GM19397 (cell line): ENCODE measurements around the gene LMBR1.
"Not testable (repeated sequence)": the region's sequence is repeated elsewhere in the genome, so short reads cannot be mapped to it uniquely, and the experiment has no call there.

ENCODE experiments used
- ATAC-seq: cut with Tn5 transposase; IDR thresholded peaks from one replicate; pipeline ENCODE4 v1.9.1; 2021; ENCODE audit warnings: mild to moderate bottlenecking, moderate library complexity; ENCODE audit not compliant: unreplicated experiment

The LMBR1 gene

GRCh38 chr7:156848979-156849378 is 44.0 kb downstream of the LMBR1 start:
- no peak for ATAC-seq

DNA sequence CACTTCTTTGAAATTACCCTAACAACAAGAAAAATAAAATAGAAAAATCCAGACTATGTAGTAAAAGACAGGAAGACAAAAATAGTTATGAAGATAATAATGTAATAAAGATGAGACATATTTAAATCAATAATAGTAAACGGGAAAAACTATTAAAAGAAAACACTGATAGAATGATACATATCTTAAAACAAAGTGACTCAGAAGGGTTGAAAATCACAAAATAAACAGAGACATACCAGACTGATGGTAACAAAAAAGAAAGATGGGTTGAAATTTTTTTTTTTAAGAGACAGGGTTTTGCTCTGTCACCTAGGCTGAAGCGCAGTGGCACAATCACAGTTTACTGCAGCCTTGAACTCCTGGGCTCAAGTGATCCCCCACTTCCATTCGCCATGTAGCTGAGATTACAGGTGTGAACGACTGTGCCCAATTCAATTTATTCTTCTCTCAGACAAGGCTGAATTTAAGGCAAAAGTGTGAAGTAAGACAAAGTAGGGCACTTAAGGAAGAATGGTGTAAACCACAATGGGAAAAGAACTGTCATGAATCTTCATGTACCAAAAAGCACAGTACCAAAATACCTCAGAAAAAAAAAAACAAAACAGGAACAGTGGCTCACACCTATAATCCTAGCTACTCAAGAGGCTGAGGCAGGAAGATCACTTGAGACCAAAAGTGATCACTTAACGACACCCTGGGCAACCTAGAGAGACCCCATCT is 47.4 kb downstream of the LMBR1 start:
- ATAC-seq = no peak

DNA sequence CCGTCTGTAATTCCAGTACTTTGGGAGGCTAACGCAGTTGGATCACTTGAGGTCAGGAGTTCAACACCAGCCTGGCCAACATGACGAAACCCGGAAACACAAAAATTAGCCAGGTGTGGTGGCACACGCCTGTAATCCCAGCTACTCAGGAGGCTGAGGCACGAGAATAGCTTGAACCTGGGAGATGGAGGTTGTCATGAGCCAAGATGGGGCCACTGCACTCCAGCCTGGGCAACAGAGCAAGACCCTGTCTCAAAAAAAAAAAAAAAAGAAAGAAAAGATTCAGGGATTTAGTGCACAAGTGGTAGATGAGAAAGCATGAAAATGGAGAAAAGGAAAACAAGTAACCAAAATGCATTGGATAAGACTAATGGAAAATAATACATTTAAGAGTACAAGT is 49.4 kb downstream of the LMBR1 start:
- not testable (repeated sequence) for ATAC-seq

DNA sequence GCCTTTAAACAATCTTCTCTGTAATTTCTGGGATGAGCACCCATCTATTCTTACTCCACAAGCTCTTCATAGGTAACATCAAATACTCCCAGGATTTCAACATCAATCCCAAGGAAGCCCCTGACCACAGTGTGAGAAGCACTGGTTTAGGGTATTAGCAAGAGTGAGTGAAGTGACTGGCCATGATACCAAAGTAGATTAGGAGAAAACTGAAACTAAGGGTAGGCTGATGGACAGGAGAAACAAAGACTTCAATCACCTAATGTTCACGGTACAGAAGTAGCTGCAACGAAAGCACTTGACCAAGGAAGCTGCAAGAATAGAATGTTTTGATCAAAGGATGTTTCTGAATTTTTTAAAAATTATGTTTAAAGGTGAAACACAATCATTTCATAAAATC is 49.8 kb downstream of the LMBR1 start:
- no peak for ATAC-seq

GRCh38 chr7:156842740-156843140 is 50.2 kb downstream of the LMBR1 start:
- no peak for ATAC-seq

- no peak for ATAC-seq
Observed at GRCh38 chr7:156842317-156842716, 50.7 kb downstream of the LMBR1 start.

GRCh38 chr7:156841497-156841896 is 51.5 kb downstream of the LMBR1 start:
- ATAC-seq = no peak

GRCh38 chr7:156840134-156840533 is 52.8 kb downstream of the LMBR1 start:
- no peak for ATAC-seq

DNA sequence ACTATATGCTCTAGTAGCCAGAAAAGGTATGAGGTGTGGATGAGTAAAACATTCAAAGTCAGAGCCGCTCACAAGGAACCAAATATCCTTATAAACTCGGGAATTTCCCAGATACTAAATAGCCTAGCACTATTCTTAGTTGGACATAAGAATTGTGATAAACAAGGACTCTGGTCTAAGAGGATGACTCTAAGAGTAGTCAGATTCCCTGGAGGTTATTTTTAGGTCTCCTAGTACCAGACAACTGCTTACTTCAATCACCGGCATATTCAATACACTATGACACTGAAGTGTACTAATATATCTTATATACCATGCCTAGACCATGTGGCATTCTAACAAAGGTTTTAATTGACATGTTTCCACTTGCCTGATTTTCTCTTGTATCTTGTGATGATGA is 56.5 kb downstream of the LMBR1 start:
- no peak for ATAC-seq

- no peak for ATAC-seq
Observed at GRCh38 chr7:156834462-156834861, 58.5 kb downstream of the LMBR1 start.

GRCh38 chr7:156833312-156833711 is 59.7 kb downstream of the LMBR1 start:
- ATAC-seq = no peak

DNA sequence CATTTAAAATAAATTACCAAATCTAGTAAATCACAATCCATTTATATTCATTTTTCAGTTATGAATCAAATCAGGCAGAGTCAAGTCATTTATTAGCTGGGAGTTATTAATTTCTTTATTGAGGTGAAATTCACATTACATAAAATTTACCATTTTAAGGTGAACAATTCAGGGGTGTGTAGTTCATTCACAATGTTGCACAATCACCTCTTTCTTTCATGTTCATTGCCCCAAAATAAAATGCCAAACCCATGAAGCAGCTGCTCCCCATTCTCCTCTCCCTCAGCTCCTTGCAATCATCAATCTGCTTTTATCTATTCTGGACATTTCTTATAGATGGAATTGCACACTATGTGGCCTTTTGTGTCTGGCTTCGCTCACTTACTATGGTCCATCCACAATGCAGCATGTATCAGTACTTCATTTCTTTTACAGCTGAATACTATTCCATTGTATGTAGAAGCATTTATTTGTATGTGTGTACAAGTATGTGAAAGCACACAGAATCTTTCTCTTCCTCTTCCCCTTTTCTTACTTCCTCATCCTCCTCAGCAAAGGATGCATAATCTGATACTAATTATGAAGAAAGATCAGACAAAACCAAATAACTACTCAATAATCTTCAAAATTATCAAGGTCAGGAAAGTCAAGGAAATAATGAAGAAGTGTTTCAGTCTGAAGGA is 60.6 kb downstream of the LMBR1 start:
- no peak for ATAC-seq

DNA sequence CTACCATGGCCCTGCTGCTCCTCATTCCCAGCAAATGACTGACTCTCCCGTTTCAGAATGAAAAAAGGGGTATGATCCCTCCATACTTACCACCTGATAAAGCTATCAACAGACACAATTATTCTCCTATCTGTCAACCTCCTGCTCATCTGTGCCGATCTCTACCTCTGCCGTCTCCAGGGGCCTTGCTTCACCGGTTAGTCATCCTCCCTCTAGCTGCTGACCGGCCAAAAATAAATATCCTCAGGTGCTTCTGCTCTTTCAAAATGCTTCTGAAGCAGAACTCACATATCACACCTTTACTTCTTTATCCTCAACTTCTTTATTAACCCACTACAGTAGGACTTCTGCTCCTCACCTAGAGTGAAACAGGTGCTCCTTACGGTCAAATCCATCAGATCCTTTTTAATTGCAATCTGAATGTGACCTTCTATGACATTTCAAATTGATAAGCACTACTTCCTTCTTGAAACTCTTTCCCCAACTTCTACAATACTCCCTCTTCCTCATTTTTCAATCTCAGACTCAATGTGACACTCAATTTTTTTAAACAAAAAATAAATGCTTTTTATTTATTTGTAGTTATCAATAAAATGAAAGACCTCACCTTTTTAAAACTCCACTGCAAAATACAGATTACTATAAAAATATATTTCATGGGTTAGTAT is 63.2 kb downstream of the LMBR1 start:
- no peak for ATAC-seq

DNA sequence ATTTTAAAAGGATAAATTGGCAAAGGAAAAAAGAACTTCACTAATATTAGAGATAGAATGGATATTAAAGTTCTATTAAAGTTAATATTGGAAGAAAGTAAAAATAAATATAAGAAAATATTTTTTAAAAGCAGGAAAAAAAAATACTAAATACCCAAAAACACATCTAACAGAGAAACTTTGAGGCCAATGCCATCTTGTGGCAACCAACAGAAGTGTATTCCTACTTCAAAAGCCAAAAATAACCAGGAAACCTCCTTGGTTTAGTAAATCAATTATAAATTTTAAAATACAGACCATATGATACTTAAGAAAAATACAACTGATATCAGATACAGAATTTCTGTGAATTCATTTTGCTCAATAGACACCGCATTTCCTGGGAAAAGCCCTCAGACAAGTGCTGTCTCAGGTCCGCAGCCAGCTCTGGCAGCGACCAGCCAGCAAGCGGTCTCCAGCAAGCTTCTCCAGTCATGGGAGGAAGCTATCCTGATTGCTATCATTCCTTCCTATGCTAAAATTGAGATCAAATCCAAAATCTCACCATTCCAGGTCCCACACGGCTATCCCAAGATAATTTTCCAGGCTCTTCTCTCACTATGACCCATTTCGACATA is 65.3 kb downstream of the LMBR1 start:
- ATAC-seq = no peak

DNA sequence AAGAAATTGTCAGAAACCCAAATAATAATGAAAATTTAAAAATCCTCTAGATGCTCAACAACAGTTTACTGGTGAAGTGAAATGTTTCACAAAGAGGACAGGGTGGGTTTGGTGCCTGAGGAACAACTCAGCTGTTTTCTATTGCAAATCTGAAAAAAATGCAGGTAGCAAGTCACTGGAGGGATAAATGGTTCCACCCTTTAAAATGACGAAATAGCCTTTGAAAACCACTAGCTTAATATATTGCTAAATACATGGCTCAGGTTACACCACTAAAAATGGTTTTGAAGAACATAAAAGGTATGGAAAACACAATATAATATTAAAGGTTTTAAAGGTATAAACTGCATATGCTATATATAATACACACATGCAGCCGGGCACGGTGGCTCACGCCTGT is 69.5 kb downstream of the LMBR1 start:
- ATAC-seq = no peak

- ATAC-seq = no peak
Observed at GRCh38 chr7:156820445-156821063, 72.4 kb downstream of the LMBR1 start.

- no peak for ATAC-seq
Observed at GRCh38 chr7:156819733-156820295, 73.2 kb downstream of the LMBR1 start.

DNA sequence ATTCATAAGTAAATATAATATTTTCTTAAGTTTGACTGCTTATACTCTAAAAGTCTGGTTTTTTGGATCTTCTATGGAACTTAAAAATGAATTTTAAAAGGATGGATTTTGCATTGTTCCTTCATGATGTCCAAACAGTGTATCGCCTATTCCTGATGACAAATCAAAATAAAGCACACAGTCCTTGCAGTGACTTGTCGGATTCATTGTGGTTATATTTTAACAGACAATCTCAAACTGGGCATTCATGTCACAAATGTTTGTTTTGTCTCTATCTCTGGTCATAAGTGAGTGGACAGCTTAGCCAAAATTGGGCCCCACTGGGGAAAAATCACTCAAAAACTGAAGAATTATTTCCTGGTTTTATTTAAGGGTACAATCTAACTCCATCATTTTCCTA is 74.8 kb downstream of the LMBR1 start:
- no peak for ATAC-seq

- ATAC-seq = no peak
Observed at GRCh38 chr7:156816943-156817572, 75.9 kb downstream of the LMBR1 start.

DNA sequence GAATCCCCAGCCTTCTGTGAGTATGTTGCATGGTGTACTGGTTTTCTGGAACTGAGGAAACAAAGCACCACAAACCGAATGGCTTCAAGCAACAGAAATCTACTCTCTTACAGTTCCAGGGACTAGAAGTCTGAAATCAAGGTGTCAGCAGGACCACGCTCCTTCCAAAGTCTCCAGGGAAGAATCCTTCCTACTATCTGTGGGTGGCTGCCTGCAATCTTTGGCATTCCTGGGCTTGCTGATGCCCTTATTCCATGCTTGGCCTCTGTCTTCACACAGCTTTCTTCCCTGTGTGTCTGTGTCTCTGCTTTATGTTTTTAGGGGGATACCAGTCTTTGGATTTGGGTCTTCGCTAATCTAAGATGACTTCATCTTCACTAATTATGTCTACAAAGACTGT is 81.3 kb downstream of the LMBR1 start:
- no peak for ATAC-seq
